Posterior cingulate gyrus (tissue), 11 donors: ENCODE data around the gene STRBP.

Experiments used
- DNase-seq, 10 donors: peaks; one replicate each; pipeline versions ENCODE4 v3.0.0 to v3.0.0-alpha.2; 2020 to 2021; ENCODE audit warnings: mixed read lengths in 3 of 10
- intact Hi-C: fragments of 100-400 bp; cut with DNase I; formaldehyde crosslinking; loops from one replicate; pipeline ENCODE4 v1.15.1; 2023

The STRBP gene

DNA sequence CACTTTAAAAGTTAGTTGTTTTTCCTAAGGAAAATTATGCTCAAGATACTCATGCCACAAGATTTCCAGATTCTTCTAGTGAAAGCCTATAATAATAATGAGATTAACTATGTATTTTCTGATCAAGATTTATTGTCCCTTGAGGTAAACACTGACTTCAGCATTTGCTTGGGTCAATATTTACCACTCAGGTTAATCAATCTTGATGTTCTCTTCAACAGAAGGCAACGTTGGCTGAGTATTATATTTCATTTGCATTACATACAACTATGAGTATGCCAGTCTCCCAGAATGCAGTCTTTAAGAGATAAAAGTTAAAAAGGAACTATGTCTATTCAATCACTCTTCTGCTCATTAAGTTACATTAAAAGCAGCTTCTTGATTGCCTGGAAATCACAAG, 119.3 kb downstream of the STRBP start:
- DNase-seq, result no peak
- intact Hi-C loops, result no loop called here

DNA sequence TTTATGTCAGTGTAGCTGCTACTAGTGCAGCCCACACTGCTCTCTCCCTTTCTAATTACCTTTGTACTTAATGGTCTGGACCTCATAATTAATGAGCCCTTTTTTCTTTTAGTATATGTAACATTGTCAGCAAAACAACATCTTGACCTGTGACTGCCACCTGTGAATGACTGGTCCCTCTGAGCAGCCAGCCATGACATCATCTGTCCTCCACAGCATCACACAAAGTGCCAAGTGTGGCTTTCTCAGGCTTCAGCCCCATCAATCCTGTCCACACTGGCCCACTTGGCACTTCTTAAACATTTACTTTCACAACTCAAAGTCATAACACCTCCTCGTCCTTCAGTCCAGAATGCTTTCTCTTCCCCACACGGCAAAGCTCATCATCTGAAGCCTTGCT, 130.2 kb downstream of the STRBP start:
- intact Hi-C loops, result no loop called here
- DNase-seq, result no peak

DNA sequence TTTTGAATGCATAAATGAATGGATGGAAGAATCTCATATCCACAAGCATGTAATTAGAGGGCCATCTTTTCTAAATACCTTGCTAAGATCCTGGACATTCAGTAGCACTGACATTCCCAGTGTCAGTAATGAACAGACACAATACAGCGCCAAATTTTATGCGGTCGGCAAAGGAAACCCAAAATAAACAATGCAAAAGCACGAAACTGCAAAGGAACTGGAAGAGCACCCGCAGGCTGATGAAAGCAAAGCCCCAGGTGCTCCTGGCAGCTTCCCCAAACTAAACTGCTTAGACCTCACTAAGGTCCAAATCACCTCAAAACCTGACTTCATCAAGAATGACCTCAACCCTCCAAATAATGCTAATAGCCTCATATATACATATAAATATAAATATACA, 133.0 kb downstream of the STRBP start:
- intact Hi-C loops, result no loop called here
- DNase-seq, result no peak

- DNase-seq, result no peak
- intact Hi-C loops, result no loop called here
These were observed 135.7 kb downstream of the STRBP start for GRCh38 chr9:123132696-123133095.

DNA sequence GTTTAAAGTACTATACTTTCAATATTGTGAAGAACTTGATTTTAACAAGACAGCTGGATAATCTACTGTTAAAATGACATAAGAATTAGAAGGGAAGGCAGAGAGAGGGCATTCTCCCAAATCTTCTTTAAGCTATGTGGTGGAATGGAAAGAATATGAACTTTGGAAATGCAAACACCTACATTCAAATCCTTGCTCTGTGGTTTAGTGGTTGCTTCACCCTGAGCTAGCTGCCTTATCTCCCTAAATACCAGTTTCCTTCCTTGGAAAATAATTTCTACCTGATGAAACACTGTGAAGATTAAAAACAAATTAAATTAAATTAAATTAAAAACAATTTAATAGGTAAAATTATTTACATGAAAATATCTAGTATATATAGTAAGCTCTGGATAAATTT, 136.4 kb downstream of the STRBP start:
- no peak for DNase-seq
- intact Hi-C loops, result no loop called here

GRCh38 chr9:123131258-123131657, 137.1 kb downstream of the STRBP start:
- intact Hi-C loops, result no loop called here
- DNase-seq, result no peak

DNA sequence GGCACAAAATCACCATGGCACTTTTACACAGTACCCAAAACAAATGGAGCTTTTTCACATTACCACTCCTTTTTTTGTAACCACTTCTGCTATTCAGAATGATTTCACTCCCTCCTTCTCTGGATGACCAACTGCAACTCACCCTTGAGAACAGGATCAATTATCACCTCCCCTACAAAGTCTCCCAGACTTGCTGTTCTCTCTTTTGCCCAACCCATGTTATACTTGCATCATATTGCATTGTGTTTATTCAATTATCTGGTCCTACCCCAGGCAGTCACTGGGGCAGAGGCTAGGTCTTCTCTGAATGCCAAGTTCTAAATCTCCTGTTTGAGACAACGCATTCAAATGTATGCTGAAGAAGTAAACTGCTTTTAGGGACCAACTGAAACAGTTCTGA, 139.0 kb downstream of the STRBP start:
- intact Hi-C loops, result no loop called here
- DNase-seq, result no peak

GRCh38 chr9:123128591-123128990, 139.8 kb downstream of the STRBP start:
- no peak for DNase-seq
- intact Hi-C loops, result no loop called here

DNA sequence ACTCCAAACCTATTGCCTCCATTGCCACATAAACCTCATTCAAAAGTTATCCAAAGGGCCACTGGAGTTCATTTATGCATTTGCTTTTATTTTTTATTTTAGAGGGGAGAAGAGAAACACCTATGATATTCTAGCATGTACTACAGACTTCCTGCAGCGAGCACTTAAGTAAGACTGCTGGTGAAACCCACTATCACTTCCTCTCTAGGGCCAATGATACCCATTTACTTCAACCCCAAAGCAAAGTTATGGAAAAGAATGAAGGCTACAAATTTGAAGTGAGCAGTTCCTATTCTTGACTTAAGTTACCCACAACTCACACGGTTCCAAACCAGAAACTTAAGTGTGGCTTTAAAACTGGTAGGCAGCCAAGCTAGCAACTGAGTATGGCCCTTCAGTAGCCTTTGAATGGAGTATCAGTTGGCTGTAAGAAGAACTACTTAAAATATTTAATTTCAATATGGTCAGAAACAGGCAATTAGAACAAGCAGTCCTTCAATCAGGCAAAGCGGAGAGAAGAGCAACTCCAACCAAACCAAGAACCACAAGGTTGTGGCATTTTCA, 140.8 kb downstream of the STRBP start:
- intact Hi-C loops, result no loop called here

GRCh38 chr9:123121457-123121856, 146.9 kb downstream of the STRBP start:
- no peak for DNase-seq
- intact Hi-C loops, result no loop called here

More for the DNA sequence above, 140.8 kb downstream of the STRBP start:
- no peak for DNase-seq

DNA sequence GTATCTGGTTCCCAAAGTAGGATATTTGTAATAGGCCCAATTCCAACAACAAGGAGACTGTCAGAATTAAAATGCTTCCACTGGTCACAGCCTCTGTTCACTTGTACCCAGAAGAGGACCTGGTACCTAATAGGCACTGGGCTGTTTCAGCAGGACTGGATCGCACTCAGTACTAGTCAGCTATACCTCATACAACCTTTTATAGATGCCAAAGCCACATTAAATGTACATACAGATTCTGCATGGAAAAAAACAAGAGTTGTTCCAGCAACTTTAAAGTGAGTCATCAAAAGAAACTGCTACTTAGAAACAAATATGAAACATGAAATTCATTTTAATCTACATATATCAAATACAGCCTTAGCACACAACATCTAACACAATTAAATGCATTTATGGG, 147.4 kb downstream of the STRBP start:
- intact Hi-C loops, result no loop called here

DNA sequence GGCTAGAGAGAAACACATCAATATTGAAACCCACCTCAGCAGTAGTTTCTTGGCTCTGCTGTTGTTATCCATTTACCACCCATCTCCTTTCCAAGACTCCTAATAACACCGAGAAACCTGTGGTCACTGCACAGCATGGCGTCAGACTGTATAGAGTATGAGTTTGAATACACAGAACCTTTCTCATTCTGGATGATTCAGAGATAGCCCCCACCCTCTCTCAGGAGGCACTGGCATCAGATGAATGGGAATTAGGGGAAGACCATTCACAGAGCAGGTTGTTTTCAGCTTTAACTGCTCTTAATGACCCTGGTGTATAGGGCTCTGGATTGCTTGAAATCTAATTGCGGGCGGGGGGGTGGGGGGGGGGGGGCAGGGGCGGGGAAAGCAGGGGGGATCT, 148.3 kb downstream of the STRBP start:
- intact Hi-C loops, result no loop called here
- DNase-seq, result no peak

More for the DNA sequence above, 147.4 kb downstream of the STRBP start:
- DNase-seq, result no peak

DNA sequence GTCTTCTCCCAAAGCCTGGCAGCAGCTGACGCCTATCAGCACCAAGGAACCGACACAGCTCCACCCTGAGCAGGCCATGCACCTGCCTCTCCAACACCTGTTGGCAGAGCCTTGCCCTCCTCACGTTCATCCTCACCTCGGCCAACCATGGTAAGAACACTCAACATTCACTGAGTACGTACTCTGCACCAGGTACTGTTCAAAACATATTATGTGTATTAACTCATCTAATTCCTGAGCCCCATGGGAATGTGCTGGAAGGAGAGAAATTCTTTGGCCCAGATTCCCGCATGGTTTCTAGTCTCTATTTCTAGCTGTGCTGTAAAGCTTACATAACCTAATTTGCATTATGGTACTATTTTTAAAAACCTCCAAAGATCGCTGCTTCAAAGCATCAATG, 148.8 kb downstream of the STRBP start:
- DNase-seq, result no peak
- intact Hi-C loops, result no loop called here

- peak in 1 of 10 donors; percentile 43 for DNase-seq
- intact Hi-C loops, result no loop called here
These were observed 152.3 kb downstream of the STRBP start for GRCh38 chr9:123116036-123116435.

DNA sequence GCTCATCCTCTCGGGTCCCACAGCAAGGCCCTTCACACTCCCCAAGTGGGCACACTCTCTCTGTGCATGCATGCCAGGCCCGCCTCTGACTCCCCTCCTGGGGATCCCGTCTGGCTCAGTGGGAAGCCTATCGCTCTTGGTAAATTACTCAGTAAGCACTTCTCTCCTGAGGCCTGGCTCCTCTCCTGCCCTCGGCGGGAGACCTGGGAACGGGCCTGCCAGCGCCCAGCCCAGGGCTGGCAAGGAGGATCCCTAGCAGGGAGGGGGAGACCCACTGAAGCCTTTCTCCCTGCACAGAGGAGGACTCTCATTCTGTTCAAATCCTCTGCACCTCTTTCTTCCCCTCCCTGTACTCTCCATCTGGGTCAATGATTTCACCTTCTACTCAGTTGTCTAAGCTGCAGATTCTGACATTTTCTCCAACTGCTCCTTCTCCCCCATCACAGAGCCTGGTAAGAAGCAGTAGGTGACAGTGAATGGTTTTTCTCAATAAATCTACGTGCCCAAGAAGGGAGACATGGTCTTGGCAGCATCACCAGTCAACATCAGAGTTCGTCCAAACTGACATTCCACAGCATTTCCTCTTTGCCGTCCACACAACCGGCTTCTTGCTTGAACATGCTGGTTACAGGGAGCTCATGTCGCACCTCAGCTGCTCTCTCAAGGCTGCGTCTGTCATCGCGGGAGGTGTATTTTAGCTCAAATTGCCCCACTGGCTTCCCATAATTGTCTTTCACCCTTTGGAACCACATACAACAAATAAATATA, 153.1 kb downstream of the STRBP start:
- intact Hi-C loops, result no loop called here

GRCh38 chr9:123113185-123113584, 155.2 kb downstream of the STRBP start:
- DNase-seq, result no peak
- intact Hi-C loops, result no loop called here

More for the DNA sequence above, 153.1 kb downstream of the STRBP start:
- DNase-seq, result no peak

DNA sequence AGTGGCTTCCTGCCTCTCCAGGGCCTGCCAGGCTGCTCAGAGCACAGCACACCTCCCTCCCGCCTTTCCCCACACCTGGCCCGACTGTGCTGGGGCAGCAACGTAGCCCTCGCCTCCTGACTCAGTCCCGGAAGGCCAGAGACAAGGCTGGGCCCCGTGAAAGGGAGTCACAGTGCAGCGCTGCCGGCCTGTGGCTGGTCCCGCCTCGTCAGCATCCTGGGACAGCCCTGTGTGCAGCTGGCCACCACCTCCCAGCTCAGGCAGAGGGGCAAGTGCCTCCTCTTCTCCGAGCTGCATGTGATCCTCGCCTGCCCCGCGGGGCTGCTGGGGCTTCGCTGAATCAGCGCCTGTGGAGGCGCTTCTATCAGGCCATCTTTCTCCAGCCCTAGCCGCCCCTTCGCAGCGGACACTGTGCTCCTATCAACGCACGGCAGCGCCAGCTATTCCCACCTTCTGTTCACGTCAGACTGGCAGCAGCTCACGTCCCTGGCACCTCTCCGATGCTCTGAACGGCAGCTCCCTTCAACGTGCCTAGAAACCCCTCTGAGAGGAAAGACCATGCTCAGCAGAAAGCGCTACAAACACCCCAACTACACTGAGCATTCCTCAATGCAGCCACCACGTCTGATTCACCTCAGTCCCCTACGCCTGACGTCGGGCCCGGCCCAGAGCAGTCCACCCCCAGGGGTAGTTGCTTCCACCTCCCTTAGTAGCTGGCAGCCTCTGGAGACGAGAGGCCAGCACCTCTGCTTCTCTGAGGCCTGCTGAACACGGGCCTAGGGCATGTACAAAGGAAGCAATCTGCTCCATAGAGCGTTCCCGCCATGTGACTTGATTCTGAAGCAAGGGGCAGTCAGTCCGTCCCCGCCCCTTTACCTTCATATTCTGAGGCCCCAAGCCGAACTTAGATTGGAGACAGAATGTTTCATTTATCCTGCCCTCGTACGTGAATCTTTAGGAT, 156.1 kb downstream of the STRBP start:
- intact Hi-C loops, result no loop called here

GRCh38 chr9:123111427-123112014, 156.9 kb downstream of the STRBP start:
- peak in 2 of 10 donors; percentile 75 to 83 for DNase-seq
- intact Hi-C loops, result no loop called here

More for the DNA sequence above, 156.1 kb downstream of the STRBP start:
- DNase-seq, result peak in 3 of 10 donors; percentile 51 to 89 (median 79)

GRCh38 chr9:123109540-123110279, 158.7 kb downstream of the STRBP start:
- DNase-seq, result peak in 1 of 10 donors; percentile 79
- intact Hi-C loops, result no loop called here

GRCh38 chr9:123108976-123109375, 159.4 kb downstream of the STRBP start:
- no peak for DNase-seq
- intact Hi-C loops, result no loop called here
